H1 (cell line): ENCODE data around the gene EGR4. TPM values are rescaled to one million over a fixed set of nuclear protein-coding genes. Genes with fewer than 3 reads are reported as not detected.

Experiments
- ASH2L ChIP-seq: fragments of 200-600, 300-600 bp; sonication (generic); IDR thresholded peaks from one replicate; pipeline ENCODE4 v1.7.1; 2017; ENCODE audit warnings: low read length
- CEBPB ChIP-seq: IDR thresholded peaks from 2 replicates; pipeline ENCODE4 v1.6.1; 2012; ENCODE audit warnings: low read depth, low read length
- KDM5A ChIP-seq: fragments of 200-600 bp; IDR thresholded peaks from 2 replicates; pipeline ENCODE4 v1.7.1; 2012; ENCODE audit warnings: mild to moderate bottlenecking, low read length, inconsistent platforms, mixed read lengths
- PHF8 ChIP-seq: fragments of 200-600 bp; sonication (generic); conservative IDR thresholded peaks from 2 replicates; pipeline ENCODE4 v1.7.1; 2012; ENCODE audit warnings: low read depth, mild to moderate bottlenecking, inconsistent platforms, low read length, moderate library complexity
- POU5F1 ChIP-seq: IDR thresholded peaks from 2 replicates; pipeline ENCODE4 v1.6.1; 2011; ENCODE audit warnings: low read depth, mild to moderate bottlenecking, low read length, moderate library complexity
- RBBP5 ChIP-seq: IDR thresholded peaks from 2 replicates; pipeline ENCODE4 v1.7.1; 2012; ENCODE audit warnings: low read depth, mild to moderate bottlenecking, inconsistent platforms, low read length, moderate library complexity, borderline replicate concordance
- SP4 ChIP-seq: IDR thresholded peaks from 2 replicates; pipeline ENCODE4 v1.6.1; 2012; ENCODE audit warnings: low read length, inconsistent platforms
- ZNF274 ChIP-seq: IDR thresholded peaks from 2 replicates; pipeline ENCODE4 v1.7.0; 2012; ENCODE audit warnings: low read length, borderline replicate concordance; ENCODE audit errors: extremely low read depth
- polyA plus RNA-seq, 7 experiments: library from polyadenylated mRNA; depleted of rRNA in 3 of 7; stranded (reverse) in 5 of 7; unstranded in 2 of 7; fragments of >200 nt in 5 of 7; fragments of 200-250 nt in 2 of 7; gene quantifications; 1 replicate in 5 of 7; 2 replicates in 1 of 7; 4 replicates in 1 of 7; pipeline versions ENCODE4 v1.2.1 to v1.2.3, GENCODE V29; 2011 to 2013; ENCODE audit warnings: missing spikeins in 2 of 7, mixed read lengths in 2 of 7
- total RNA-seq: library from RNA; stranded (reverse); fragmentation: NEBNext Ultra II Directional; extraction: Animal tissue kit (Norgen Biotek cat#: 25700); gene quantifications from 2 replicates; pipeline ENCODE4 v1.2.1, GENCODE V29; 2021
- TF ChIP-seq, protein P1 (sequence below): fragments of 300-600 bp; sonication (generic); IDR thresholded peaks from 2 replicates; pipeline ENCODE4 v1.7.1; 2012; ENCODE audit warnings: low read length, moderate library complexity, mild to moderate bottlenecking, inconsistent platforms; ENCODE audit not compliant: insufficient replicate concordance

Gene EGR4
- total and polyA plus RNA-seq, 2 of the 8 experiments (the other 6 are each of a cell fraction or from before 2014, with no cell fraction given): 0.20 TPM; not detected in 1

DNA sequence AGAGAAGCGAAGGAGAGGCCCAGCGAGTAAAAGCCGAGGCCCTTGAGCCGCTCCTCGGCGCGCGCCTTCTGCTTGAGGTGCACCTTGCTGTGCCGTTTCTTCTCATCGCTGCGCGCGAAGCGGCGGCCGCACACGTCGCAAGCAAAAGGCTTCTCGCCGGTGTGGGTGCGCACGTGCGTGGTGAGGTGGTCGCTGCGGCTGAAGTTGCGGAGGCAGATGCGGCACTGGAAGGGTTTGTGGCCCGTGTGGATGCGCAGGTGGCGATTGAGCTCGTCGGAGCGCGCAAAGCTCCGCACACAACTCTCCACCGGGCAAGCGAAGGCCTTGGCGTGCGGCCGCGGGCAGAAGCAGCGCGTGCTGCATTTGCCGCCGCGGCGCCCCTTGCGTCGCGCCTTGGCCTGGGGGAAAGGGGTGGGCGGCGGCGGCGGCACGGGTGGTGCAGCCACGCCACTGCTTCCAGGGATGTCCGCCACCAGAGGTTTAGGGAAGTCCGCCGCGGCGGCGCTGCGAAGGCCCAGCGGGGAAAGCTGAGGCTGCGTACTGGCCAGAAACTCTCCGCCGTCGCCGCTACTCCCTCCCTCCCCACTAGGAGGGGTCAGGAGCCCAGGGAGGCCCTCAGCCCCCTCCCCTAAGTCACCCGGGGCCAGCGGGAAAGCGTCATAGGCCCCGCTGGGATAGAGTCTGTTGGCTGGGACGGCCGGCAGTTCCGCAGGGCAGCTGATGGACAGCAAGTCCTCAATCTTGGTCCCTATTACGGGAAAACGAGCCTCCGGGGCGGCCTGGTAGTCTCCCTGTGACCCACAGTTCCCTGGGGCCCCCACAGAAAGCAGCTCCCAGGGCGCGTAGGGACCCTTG lies 1.7 kb downstream of the EGR4 start (continued):
- TF ChIP-seq PHF8 (no peak), SP4 (no peak), RBBP5 (0 out of 2 replicates have a peak, but pooled peaks have one; percentile 71), ASH2L (peak; percentile 84), POU5F1 (no peak), ZNF274 (no peak), CEBPB (no peak), KDM5A (no peak)
- TF ChIP-seq, protein P1, sequence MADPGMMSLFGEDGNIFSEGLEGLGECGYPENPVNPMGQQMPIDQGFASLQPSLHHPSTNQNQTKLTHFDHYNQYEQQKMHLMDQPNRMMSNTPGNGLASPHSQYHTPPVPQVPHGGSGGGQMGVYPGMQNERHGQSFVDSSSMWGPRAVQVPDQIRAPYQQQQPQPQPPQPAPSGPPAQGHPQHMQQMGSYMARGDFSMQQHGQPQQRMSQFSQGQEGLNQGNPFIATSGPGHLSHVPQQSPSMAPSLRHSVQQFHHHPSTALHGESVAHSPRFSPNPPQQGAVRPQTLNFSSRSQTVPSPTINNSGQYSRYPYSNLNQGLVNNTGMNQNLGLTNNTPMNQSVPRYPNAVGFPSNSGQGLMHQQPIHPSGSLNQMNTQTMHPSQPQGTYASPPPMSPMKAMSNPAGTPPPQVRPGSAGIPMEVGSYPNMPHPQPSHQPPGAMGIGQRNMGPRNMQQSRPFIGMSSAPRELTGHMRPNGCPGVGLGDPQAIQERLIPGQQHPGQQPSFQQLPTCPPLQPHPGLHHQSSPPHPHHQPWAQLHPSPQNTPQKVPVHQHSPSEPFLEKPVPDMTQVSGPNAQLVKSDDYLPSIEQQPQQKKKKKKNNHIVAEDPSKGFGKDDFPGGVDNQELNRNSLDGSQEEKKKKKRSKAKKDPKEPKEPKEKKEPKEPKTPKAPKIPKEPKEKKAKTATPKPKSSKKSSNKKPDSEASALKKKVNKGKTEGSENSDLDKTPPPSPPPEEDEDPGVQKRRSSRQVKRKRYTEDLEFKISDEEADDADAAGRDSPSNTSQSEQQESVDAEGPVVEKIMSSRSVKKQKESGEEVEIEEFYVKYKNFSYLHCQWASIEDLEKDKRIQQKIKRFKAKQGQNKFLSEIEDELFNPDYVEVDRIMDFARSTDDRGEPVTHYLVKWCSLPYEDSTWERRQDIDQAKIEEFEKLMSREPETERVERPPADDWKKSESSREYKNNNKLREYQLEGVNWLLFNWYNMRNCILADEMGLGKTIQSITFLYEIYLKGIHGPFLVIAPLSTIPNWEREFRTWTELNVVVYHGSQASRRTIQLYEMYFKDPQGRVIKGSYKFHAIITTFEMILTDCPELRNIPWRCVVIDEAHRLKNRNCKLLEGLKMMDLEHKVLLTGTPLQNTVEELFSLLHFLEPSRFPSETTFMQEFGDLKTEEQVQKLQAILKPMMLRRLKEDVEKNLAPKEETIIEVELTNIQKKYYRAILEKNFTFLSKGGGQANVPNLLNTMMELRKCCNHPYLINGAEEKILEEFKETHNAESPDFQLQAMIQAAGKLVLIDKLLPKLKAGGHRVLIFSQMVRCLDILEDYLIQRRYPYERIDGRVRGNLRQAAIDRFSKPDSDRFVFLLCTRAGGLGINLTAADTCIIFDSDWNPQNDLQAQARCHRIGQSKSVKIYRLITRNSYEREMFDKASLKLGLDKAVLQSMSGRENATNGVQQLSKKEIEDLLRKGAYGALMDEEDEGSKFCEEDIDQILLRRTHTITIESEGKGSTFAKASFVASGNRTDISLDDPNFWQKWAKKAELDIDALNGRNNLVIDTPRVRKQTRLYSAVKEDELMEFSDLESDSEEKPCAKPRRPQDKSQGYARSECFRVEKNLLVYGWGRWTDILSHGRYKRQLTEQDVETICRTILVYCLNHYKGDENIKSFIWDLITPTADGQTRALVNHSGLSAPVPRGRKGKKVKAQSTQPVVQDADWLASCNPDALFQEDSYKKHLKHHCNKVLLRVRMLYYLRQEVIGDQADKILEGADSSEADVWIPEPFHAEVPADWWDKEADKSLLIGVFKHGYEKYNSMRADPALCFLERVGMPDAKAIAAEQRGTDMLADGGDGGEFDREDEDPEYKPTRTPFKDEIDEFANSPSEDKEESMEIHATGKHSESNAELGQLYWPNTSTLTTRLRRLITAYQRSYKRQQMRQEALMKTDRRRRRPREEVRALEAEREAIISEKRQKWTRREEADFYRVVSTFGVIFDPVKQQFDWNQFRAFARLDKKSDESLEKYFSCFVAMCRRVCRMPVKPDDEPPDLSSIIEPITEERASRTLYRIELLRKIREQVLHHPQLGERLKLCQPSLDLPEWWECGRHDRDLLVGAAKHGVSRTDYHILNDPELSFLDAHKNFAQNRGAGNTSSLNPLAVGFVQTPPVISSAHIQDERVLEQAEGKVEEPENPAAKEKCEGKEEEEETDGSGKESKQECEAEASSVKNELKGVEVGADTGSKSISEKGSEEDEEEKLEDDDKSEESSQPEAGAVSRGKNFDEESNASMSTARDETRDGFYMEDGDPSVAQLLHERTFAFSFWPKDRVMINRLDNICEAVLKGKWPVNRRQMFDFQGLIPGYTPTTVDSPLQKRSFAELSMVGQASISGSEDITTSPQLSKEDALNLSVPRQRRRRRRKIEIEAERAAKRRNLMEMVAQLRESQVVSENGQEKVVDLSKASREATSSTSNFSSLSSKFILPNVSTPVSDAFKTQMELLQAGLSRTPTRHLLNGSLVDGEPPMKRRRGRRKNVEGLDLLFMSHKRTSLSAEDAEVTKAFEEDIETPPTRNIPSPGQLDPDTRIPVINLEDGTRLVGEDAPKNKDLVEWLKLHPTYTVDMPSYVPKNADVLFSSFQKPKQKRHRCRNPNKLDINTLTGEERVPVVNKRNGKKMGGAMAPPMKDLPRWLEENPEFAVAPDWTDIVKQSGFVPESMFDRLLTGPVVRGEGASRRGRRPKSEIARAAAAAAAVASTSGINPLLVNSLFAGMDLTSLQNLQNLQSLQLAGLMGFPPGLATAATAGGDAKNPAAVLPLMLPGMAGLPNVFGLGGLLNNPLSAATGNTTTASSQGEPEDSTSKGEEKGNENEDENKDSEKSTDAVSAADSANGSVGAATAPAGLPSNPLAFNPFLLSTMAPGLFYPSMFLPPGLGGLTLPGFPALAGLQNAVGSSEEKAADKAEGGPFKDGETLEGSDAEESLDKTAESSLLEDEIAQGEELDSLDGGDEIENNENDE: no peak
